ENCODE results near the gene TM6SF1. TPM values are rescaled to one million over a fixed set of nuclear protein-coding genes. Genes with fewer than 3 reads are reported as not detected.

The TM6SF1 gene
- total and polyA plus RNA-seq, 8 donors: 3.2 to 22.9 (median 4.7) TPM

- peaks cover 0 to 8% of the 10 kb centered on the region in 2 donors for H3K36me3 ChIP-seq
- H3K9me3 ChIP-seq: no peaks in the 10 kb centered on the region
- peak in 2 of 4 donors; percentile 85 to 90 for DNase-seq
- H3K4me1 ChIP-seq: peaks cover 5 to 41% of the 10 kb centered on the region in 2 donors
- peak overlapping the region; percentile 46 to 73 for H3K4me3 ChIP-seq
- H3K27me3 ChIP-seq: peaks cover 0 to 38% of the 10 kb centered on the region in 2 donors
- peak overlapping the region; percentile 80 to 94 for H3K27ac ChIP-seq
- intact Hi-C loops (cut with DNase I): no loop called here
- peak; percentile 86 for ATAC-seq
- TF ChIP-seq, protein P1, sequence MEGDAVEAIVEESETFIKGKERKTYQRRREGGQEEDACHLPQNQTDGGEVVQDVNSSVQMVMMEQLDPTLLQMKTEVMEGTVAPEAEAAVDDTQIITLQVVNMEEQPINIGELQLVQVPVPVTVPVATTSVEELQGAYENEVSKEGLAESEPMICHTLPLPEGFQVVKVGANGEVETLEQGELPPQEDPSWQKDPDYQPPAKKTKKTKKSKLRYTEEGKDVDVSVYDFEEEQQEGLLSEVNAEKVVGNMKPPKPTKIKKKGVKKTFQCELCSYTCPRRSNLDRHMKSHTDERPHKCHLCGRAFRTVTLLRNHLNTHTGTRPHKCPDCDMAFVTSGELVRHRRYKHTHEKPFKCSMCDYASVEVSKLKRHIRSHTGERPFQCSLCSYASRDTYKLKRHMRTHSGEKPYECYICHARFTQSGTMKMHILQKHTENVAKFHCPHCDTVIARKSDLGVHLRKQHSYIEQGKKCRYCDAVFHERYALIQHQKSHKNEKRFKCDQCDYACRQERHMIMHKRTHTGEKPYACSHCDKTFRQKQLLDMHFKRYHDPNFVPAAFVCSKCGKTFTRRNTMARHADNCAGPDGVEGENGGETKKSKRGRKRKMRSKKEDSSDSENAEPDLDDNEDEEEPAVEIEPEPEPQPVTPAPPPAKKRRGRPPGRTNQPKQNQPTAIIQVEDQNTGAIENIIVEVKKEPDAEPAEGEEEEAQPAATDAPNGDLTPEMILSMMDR (IDR thresholded peaks at IDR 0.05): no peak
Observed at GRCh38 chr15:83108266-83109219, 1.1 kb downstream of the TM6SF1 start.

DNA sequence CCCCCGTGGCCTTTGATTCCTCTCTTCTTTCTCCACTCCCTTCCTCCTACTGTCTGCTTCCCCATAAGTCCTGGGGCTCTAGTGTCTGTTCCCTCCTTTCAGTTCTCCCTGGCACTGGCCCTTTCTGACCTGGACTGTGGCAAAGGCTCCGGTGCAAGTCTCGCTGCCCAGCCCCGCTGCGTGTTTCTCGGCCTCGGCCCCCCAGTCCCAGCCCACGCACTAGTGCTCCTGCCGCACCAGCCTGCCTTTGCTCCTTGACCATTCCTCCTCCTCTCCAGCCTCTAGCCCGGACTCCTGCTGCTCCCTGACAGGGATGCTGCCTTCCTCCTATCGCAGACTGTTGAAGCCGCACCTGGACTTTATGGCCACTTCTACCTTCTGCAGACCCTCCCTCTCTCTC is 2.1 kb downstream of the TM6SF1 start:
- Histone ChIP-seq H3K27ac (peak overlapping the region; percentile 80 to 94), H3K4me1 (peaks cover 5 to 41% of the 10 kb centered on the region in 2 donors), H3K9me3 (no peaks in the 10 kb centered on the region), H3K4me3 (peak overlapping the region in 1 of 2 donors; percentile 73), H3K27me3 (peaks cover 0 to 38% of the 10 kb centered on the region in 2 donors), H3K36me3 (peaks cover 0 to 17% of the 10 kb centered on the region in 2 donors)
- DNase-seq: no peak
- intact Hi-C loops (cut with DNase I): no loop called here
- peak; percentile 18 for ATAC-seq
- TF ChIP-seq, protein P1 (IDR thresholded peaks at IDR 0.05): no peak

GRCh38 chr15:83110381-83110780 is 2.9 kb downstream of the TM6SF1 start:
- Histone ChIP-seq H3K4me3 (no peak overlapping the region), H3K36me3 (peaks cover 0 to 24% of the 10 kb centered on the region in 2 donors), H3K9me3 (no peaks in the 10 kb centered on the region), H3K4me1 (peaks cover 5 to 41% of the 10 kb centered on the region in 2 donors), H3K27ac (peak overlapping the region in 1 of 2 donors; percentile 6), H3K27me3 (peaks cover 0 to 38% of the 10 kb centered on the region in 2 donors)
- intact Hi-C loops (cut with DNase I): no loop called here
- ATAC-seq: no peak
- DNase-seq: no peak
- TF ChIP-seq, protein P1 (IDR thresholded peaks at IDR 0.05): no peak

DNA sequence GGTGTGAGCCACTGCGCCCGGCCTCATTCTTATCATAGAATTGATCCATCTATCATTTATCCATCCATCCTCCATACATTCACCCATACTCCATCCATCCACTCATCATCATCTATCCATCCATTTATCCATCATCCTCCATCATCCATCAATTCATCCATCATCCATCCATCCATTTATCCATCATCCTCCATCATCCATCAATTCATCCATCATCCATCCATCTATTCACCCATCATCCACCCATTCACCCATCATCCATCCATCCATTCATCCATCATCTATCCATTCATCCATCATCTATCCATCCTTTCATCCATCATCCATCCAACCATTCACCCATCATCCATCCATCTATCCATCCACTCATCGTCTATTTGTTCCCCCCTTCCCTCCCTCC is 3.7 kb downstream of the TM6SF1 start:
- Histone ChIP-seq H3K36me3 (peaks cover 0 to 32% of the 10 kb centered on the region in 2 donors), H3K27ac (no peak overlapping the region), H3K4me3 (no peak overlapping the region), H3K9me3 (no peaks in the 10 kb centered on the region), H3K27me3 (peaks cover 0 to 38% of the 10 kb centered on the region in 2 donors), H3K4me1 (peaks cover 5 to 41% of the 10 kb centered on the region in 2 donors)
- TF ChIP-seq, protein P1 (IDR thresholded peaks at IDR 0.05): no peak
- ATAC-seq (no peak), DNase-seq (no peak)
- intact Hi-C loops (cut with DNase I): no loop called here
